ENCODE results near the gene RPL29.
"Not testable (repeated sequence)": the region's sequence is repeated elsewhere in the genome, so short reads cannot be mapped to it uniquely, and the experiment has no call there.

The RPL29 gene

GRCh38 chr3:52004906-52005395 is 9.3 kb upstream of the RPL29 start:
- no peak for DNase-seq

GRCh38 chr3:52004163-52004787 is 8.6 kb upstream of the RPL29 start:
- DNase-seq = no peak

- DNase-seq = no peak
These were observed 7.1 kb upstream of the RPL29 start for GRCh38 chr3:52002748-52003147.

- DNase-seq = peak; percentile 88
These were observed 5.8 kb upstream of the RPL29 start for GRCh38 chr3:52001443-52001974.

- no peak for DNase-seq
These were observed 4.2 kb upstream of the RPL29 start for GRCh38 chr3:51999846-52000245.

GRCh38 chr3:51998774-51999173 is 3.1 kb upstream of the RPL29 start:
- no peak for DNase-seq

GRCh38 chr3:51997935-51998596 is 2.4 kb upstream of the RPL29 start:
- no peak for DNase-seq

GRCh38 chr3:51997172-51997571 is 1.5 kb upstream of the RPL29 start:
- no peak for DNase-seq

- no peak for DNase-seq
These were observed 1.2 kb downstream of the RPL29 start for GRCh38 chr3:51994530-51994929.

GRCh38 chr3:51993657-51994056 is 2.0 kb downstream of the RPL29 start:
- DNase-seq = not testable (repeated sequence)

GRCh38 chr3:51992017-51992682 is 3.5 kb downstream of the RPL29 start:
- DNase-seq = no peak

- DNase-seq = not testable (repeated sequence)
These were observed 5.2 kb downstream of the RPL29 start for GRCh38 chr3:51990501-51990971.

GRCh38 chr3:51988286-51989146 is 7.2 kb downstream of the RPL29 start:
- no peak for DNase-seq

- no peak for DNase-seq
These were observed 8.1 kb downstream of the RPL29 start for GRCh38 chr3:51987568-51987967.

GRCh38 chr3:51986010-51986947 is 9.4 kb downstream of the RPL29 start:
- DNase-seq = no peak

GRCh38 chr3:51985063-51985462 is 10.6 kb downstream of the RPL29 start:
- no peak for DNase-seq

- DNase-seq = no peak
These were observed 11.4 kb downstream of the RPL29 start for GRCh38 chr3:51984269-51984647.

GRCh38 chr3:51983578-51984268 is 12.0 kb downstream of the RPL29 start:
- no peak for DNase-seq

- peak; percentile 70 for DNase-seq
These were observed 12.7 kb downstream of the RPL29 start, which contains the start of gene ACY1 for GRCh38 chr3:51982838-51983577. ACY1 (plus strand) TSS chr3:51983535; CDS start chr3:51984065, 530 bp downstream.

GRCh38 chr3:51982352-51982837 is 13.3 kb downstream of the RPL29 start:
- DNase-seq = peak; percentile 39

Measured in activated T-cell treated with anti-CD3 and anti-CD28 coated beads, Interleukin-2, amount 50 U/mL, for 1 hour (primary cell).